Breast epithelium (tissue), 4 donors: ENCODE data around the gene SLC5A10. TPM values are rescaled to one million over a fixed set of nuclear protein-coding genes. Genes with fewer than 3 reads are reported as not detected.

Source experiments
- DNase-seq, 2 donors: peaks; one replicate each; pipeline ENCODE4 v3.0.0-alpha.2; 2019; ENCODE audit warnings: low spot score in 2 of 2
- H3K27ac ChIP-seq, 2 donors: fragments of 200-600 bp; sonication (generic) in 1 of 2; one replicate each; pipeline ENCODE4 v1.5.1; 2016 to 2019; ENCODE audit warnings: mild to moderate bottlenecking in 1 of 2
- H3K27me3 ChIP-seq, 2 donors: fragments of 200-600 bp; sonication (generic) in 1 of 2; one replicate each; pipeline versions ENCODE4 v1.5.1 to v1.6.0; 2017 to 2019; ENCODE audit warnings: control low read depth in 1 of 2, mild to moderate bottlenecking in 1 of 2
- H3K36me3 ChIP-seq: fragments of 200-600 bp; one replicate; pipeline ENCODE4 v1.5.1; 2019
- H3K4me1 ChIP-seq, 2 donors: fragments of 200-600 bp; sonication (generic); one replicate each; pipeline ENCODE4 v1.5.1; 2016 to 2019; ENCODE audit warnings: control low read depth in 1 of 2
- H3K4me3 ChIP-seq, 3 donors: fragments of 200-600 bp; sonication (generic); 1 replicate in 2 of 3; 2 replicates in 1 of 3; pipeline ENCODE4 v1.5.1; 2016 to 2019; ENCODE audit warnings: mild to moderate bottlenecking in 3 of 3, moderate library complexity in 2 of 3
- H3K9me3 ChIP-seq, 2 donors: fragments of 200-600 bp; sonication (generic) in 1 of 2; one replicate each; pipeline ENCODE4 v1.5.1; 2016 to 2019; ENCODE audit warnings: control low read depth in 1 of 2
- POLR2A ChIP-seq: fragments of 450-650 bp; IDR thresholded peaks from one replicate; pipeline ENCODE4 v1.6.1; 2016; ENCODE audit warnings: antibody characterized with exemption, mild to moderate bottlenecking, moderate library complexity
- POLR2AphosphoS5 ChIP-seq, 3 donors: sonication (generic); formaldehyde crosslinking; IDR thresholded peaks; one replicate each; pipeline ENCODE4 v1.6.1; 2017; ENCODE audit warnings: antibody characterized with exemption in 3 of 3
- intact Hi-C: fragments of 100-400 bp; cut with DNase I; formaldehyde crosslinking; loops from one replicate; pipeline ENCODE4 v1.15.1; 2023; ENCODE audit warnings: low total_unique reads
- total RNA-seq, 3 donors: library from RNA; depleted of rRNA; stranded (reverse); fragments of >200 nt; gene quantifications; one replicate each; pipeline ENCODE4 v1.1.0, GENCODE V29; 2016
- TF ChIP-seq, protein P1 (sequence below), 3 donors: fragments of 450-650 bp; IDR thresholded peaks; one replicate each; pipeline ENCODE4 v1.5.1; 2016 to 2017; ENCODE audit warnings: antibody characterized with exemption in 3 of 3, mild to moderate bottlenecking in 3 of 3, moderate library complexity in 3 of 3

SLC5A10 gene
- under 1 TPM in 1 of 3 donors, not detected in 2; 0.29 TPM for total RNA-seq

DNA sequence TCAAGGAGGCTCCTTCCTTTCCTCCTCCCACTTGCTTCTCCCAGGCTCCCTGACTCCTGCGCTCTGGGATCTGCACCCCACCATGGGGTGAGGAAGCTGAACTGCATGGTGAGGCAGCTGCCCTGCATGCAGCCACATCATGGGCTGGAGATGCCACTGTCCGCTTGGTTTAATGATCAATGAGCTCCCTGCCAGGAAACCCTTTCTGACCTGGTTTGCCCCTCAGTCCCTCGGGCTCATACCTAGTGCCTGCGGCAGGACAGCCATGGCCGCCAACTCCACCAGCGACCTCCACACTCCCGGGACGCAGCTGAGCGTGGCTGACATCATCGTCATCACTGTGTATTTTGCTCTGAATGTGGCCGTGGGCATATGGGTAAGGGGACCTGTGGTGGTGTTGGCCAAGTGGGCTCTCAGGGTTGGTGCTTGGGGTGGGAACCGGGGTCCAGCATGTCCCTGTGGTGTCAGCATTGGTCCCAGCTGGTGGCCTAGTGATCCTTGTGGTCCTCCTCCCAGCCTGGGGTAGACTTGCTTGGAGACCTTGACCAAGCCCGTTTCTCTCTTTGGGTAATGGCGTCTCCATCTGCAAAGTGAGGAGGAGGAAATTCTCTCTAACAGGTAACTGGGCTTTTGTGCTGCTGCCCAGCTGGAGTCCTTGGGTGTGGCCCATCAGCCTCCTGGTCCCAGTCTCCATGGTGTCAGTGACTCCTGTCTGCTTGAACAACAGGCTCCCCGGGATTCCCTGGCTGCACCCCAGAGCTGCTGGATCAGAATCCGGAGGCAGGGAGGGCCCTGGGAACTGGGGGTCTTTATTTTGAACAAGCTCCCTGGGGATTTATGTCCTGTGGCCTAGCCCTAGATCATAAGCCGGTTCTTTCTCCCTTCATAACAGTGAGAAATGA, at the start of gene SLC5A10:
Gene SLC5A10 (plus strand): TSS at position 225 of the 902 bp plus-strand sequence. CDS start 41 bp downstream, at position 266.
- intact Hi-C loops, result no loop called here
- Histone ChIP-seq H3K9me3 (no peaks in the 10 kb centered on the region), H3K4me1 (no peaks in the 10 kb centered on the region), H3K27ac (no peak within 1 kb of the TSS), H3K36me3 (no peaks in the 10 kb centered on the region), H3K27me3 (peaks cover 0 to 15% of the 10 kb centered on the region in 2 donors), H3K4me3 (no peak within 1 kb of the TSS)
- TF ChIP-seq, protein P1, sequence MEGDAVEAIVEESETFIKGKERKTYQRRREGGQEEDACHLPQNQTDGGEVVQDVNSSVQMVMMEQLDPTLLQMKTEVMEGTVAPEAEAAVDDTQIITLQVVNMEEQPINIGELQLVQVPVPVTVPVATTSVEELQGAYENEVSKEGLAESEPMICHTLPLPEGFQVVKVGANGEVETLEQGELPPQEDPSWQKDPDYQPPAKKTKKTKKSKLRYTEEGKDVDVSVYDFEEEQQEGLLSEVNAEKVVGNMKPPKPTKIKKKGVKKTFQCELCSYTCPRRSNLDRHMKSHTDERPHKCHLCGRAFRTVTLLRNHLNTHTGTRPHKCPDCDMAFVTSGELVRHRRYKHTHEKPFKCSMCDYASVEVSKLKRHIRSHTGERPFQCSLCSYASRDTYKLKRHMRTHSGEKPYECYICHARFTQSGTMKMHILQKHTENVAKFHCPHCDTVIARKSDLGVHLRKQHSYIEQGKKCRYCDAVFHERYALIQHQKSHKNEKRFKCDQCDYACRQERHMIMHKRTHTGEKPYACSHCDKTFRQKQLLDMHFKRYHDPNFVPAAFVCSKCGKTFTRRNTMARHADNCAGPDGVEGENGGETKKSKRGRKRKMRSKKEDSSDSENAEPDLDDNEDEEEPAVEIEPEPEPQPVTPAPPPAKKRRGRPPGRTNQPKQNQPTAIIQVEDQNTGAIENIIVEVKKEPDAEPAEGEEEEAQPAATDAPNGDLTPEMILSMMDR (IDR thresholded peaks at IDR 0.05), result no peak
- no peak for TF ChIP-seq POLR2AphosphoS5 (IDR thresholded peaks at IDR 0.05)
- TF ChIP-seq POLR2A, result no peak
- no peak for DNase-seq

DNA sequence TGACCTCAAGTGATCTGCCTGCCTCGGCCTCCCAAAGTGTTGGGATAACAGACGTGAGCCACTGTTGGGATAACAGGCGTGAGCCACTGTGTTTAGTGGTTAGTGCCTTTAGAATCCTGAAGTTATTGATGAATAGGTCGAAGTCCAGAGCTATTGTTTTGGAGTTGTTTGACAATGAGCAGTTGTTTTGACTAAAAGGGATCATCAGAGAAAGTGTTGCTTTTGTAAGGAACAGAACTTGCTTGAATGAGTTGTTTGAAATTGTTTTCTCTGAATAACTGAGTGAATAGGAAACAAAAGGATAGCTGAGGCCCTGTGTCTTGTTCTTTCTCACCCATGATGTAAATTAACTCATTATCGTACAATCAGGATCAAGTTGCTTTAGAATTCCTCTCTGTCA, 47.5 kb upstream of the SLC5A10 start:
- DNase-seq, result no peak
- no peaks in the 10 kb centered on the region for H3K27me3 ChIP-seq
- TF ChIP-seq POLR2A (no peak), POLR2AphosphoS5 (IDR thresholded peaks at IDR 0.05) (no peak)
- TF ChIP-seq, protein P1 (IDR thresholded peaks at IDR 0.05), result no peak
- no peak overlapping the region for H3K27ac ChIP-seq
- H3K9me3 ChIP-seq, result no peaks in the 10 kb centered on the region
- intact Hi-C loops, result no loop called here
- no peaks in the 10 kb centered on the region for H3K36me3 ChIP-seq
- H3K4me1 ChIP-seq, result no peaks in the 10 kb centered on the region
- no peak overlapping the region for H3K4me3 ChIP-seq

DNA sequence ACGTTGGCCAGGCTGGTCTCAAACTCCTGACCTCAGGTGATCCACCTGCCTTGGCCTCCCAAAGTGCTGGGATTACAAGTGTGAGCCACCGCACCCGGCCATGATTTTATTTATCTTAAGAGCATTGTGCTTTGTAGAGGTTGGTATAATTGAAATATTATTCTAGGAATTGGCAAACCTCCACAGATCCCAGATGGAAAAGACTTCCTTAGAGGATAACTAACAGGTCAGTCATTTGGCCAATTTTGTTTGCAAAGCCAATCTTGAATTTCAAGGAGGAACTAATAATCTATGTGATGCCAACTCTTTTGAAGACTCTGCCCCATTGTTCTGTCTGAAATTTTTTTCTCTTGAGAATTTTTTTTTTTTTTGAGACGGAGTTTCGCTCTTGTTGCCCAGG, 46.7 kb upstream of the SLC5A10 start:
- intact Hi-C loops, result no loop called here
- Histone ChIP-seq H3K4me3 (no peak overlapping the region), H3K36me3 (no peaks in the 10 kb centered on the region), H3K27me3 (no peaks in the 10 kb centered on the region), H3K4me1 (no peaks in the 10 kb centered on the region), H3K27ac (no peak overlapping the region), H3K9me3 (no peaks in the 10 kb centered on the region)
- TF ChIP-seq POLR2A, result no peak
- TF ChIP-seq, protein P1 (IDR thresholded peaks at IDR 0.05), result no peak
- TF ChIP-seq POLR2AphosphoS5 (IDR thresholded peaks at IDR 0.05), result no peak
- DNase-seq, result no peak

DNA sequence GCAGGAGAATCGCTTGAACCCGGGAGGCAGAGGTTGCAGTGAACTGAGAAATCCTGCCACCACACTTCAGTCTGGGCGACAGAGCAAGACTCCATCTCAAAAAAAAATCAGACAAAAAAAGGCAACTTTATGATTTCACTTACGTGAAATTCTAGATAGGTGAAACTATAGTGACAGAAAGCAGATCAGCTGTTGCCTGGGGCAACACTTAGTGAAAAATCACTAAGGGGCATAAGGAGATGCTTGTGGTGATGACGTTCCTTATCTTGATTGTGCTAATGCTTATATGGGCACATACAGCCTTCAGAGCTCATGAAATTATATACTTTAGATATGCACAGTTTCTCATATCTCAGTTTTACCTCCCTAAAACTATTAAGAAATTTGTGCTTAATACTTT, 41.6 kb upstream of the SLC5A10 start:
- no peak for DNase-seq
- no peak overlapping the region for H3K4me3 ChIP-seq
- H3K36me3 ChIP-seq, result no peaks in the 10 kb centered on the region
- H3K9me3 ChIP-seq, result no peaks in the 10 kb centered on the region
- H3K27ac ChIP-seq, result no peak overlapping the region
- no peaks in the 10 kb centered on the region for H3K27me3 ChIP-seq
- intact Hi-C loops, result no loop called here
- no peaks in the 10 kb centered on the region for H3K4me1 ChIP-seq
- TF ChIP-seq, protein P1 (IDR thresholded peaks at IDR 0.05), result no peak
- TF ChIP-seq POLR2AphosphoS5 (IDR thresholded peaks at IDR 0.05) (no peak), POLR2A (no peak)

DNA sequence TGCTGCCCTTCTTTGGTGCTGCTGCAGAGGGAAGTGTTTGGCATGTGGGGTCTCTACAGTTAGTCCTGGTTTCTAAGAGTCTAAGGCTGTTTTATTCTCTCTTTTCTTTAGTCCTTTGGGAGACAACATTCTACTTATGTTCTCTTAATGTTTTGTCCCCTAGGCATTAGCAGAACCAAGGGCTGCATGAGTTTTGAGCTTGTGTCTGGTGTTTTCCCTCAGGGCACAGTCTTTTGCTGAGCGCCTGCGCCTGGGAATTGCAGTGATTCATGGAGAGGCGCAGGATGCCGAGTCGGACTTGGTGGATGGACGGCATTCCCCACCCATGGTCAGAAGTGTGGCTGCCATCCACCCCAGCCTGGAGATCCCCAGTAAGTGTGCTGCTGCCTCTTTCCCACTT, 41.1 kb upstream of the SLC5A10 start:
- H3K9me3 ChIP-seq, result no peaks in the 10 kb centered on the region
- no peak overlapping the region for H3K4me3 ChIP-seq
- no peak overlapping the region for H3K27ac ChIP-seq
- H3K27me3 ChIP-seq, result no peaks in the 10 kb centered on the region
- no peaks in the 10 kb centered on the region for H3K36me3 ChIP-seq
- intact Hi-C loops, result no loop called here
- TF ChIP-seq, protein P1 (IDR thresholded peaks at IDR 0.05), result no peak
- TF ChIP-seq POLR2A (no peak), POLR2AphosphoS5 (IDR thresholded peaks at IDR 0.05) (no peak)
- no peaks in the 10 kb centered on the region for H3K4me1 ChIP-seq
- DNase-seq, result no peak
